RPMI8226 (cell line): ENCODE measurements around the gene THRSP.
"Not testable (repeated sequence)": the region's sequence is repeated elsewhere in the genome, so short reads cannot be mapped to it uniquely, and the experiment has no call there.

Experiments
- DNase-seq: peaks from one replicate; pipeline ENCODE4 v3.0.0-alpha.2; 2015

Gene THRSP

GRCh38 chr11:78063440-78064181, at the start of gene THRSP:
Gene THRSP, plus strand, starts transcription at chr11:78063861. Its CDS starts 21 bp downstream, at chr11:78063882.
- DNase-seq: no peak

GRCh38 chr11:78014937-78015520, 48.6 kb upstream of the THRSP start:
- not testable (repeated sequence) for DNase-seq

GRCh38 chr11:78015878-78016277, 47.8 kb upstream of the THRSP start:
- DNase-seq: no peak

- DNase-seq: no peak
Observed at GRCh38 chr11:78019808-78020207, 43.9 kb upstream of the THRSP start.

- no peak for DNase-seq
Observed at GRCh38 chr11:78020246-78020645, 43.4 kb upstream of the THRSP start.

GRCh38 chr11:78021611-78022010, 42.0 kb upstream of the THRSP start:
- no peak for DNase-seq

- DNase-seq: no peak
Observed at GRCh38 chr11:78022397-78023396, 41.0 kb upstream of the THRSP start, which contains the start of gene KCTD14. Gene KCTD14, minus strand, starts transcription at chr11:78023276. Its CDS starts 27 bp downstream, at chr11:78023249.

- no peak for DNase-seq
Observed at GRCh38 chr11:78023426-78023825, 40.2 kb upstream of the THRSP start.

- DNase-seq: no peak
Observed at GRCh38 chr11:78025378-78025777, 38.3 kb upstream of the THRSP start.

GRCh38 chr11:78027759-78028158, 35.9 kb upstream of the THRSP start:
- DNase-seq: no peak

- peak; percentile 49 for DNase-seq
Observed at GRCh38 chr11:78028423-78028822, 35.2 kb upstream of the THRSP start.

- peak; percentile 95 for DNase-seq
Observed at GRCh38 chr11:78030429-78031325, 33.0 kb upstream of the THRSP start.

- peak; percentile 55 for DNase-seq
Observed at GRCh38 chr11:78031629-78032028, 32.0 kb upstream of the THRSP start.

GRCh38 chr11:78032090-78032489, 31.6 kb upstream of the THRSP start:
- peak; percentile 54 for DNase-seq

GRCh38 chr11:78033040-78033439, 30.6 kb upstream of the THRSP start:
- DNase-seq: no peak

GRCh38 chr11:78034623-78035022, 29.0 kb upstream of the THRSP start:
- DNase-seq: no peak

GRCh38 chr11:78036313-78036712, 27.3 kb upstream of the THRSP start:
- no peak for DNase-seq

- DNase-seq: no peak
Observed at GRCh38 chr11:78037056-78037455, 26.6 kb upstream of the THRSP start.

- no peak for DNase-seq
Observed at GRCh38 chr11:78037825-78038620, 25.6 kb upstream of the THRSP start.

- DNase-seq: no peak
Observed at GRCh38 chr11:78038697-78039313, 24.9 kb upstream of the THRSP start.

GRCh38 chr11:78039391-78039918, 24.2 kb upstream of the THRSP start:
- peak; percentile 37 for DNase-seq
